Measurements from ENCODE around the gene TMEM108.

DNA sequence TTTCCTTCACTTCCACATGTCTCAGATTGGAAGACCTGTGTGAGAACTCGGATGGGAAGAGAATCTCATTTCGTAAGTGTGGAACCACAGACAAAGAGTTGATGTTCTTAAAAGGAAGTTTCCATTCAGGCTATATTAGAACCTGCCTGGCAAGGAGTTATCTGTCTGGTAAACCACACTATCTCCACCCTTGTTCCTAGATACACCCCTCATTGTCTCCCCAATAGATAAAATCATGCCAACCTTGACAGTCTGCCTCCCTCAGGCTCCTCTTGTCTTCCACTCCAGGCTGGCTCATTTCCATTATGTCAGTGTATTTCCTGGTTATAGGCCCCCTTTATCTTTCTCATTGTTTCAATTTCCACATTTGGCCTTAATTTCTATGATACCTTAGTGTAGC lies 89.2 kb downstream of the TMEM108 start:
- TF ChIP-seq TARDBP (IDR thresholded peaks at IDR 0.05) (no peak), SP1 (IDR thresholded peaks at IDR 0.05) (no peak), SUZ12 (IDR thresholded peaks at IDR 0.05) (no peak)
